Tibial artery (tissue), 4 donors: Measurements from ENCODE around the gene NSRP1.

ENCODE experiments used
- DNase-seq, 2 donors: peaks; one replicate each; pipeline ENCODE4 v3.0.0-alpha.2; 2019
- H3K27ac ChIP-seq, 2 donors: fragments of 200-600 bp; sonication (generic) in 1 of 2; 1 replicate in 1 of 2; 2 replicates in 1 of 2; pipeline ENCODE4 v1.5.1; 2018 to 2019; ENCODE audit warnings: mild to moderate bottlenecking in 1 of 2
- H3K27me3 ChIP-seq, 2 donors: fragments of 200-600 bp; sonication (generic) in 1 of 2; one replicate each; pipeline versions ENCODE4 v1.5.1 to v1.6.0; 2016 to 2019
- H3K36me3 ChIP-seq, 3 donors: fragments of 200-600 bp; sonication (generic) in 2 of 3; one replicate each; pipeline ENCODE4 v1.5.1; 2016 to 2019; ENCODE audit warnings: mild to moderate bottlenecking in 2 of 3
- H3K4me1 ChIP-seq, 4 donors: fragments of 200-600 bp; sonication (generic) in 2 of 4; 1 replicate in 3 of 4; 2 replicates in 1 of 4; pipeline ENCODE4 v1.5.1; 2016 to 2019
- H3K4me3 ChIP-seq, 2 donors: fragments of 200-600 bp; sonication (generic) in 1 of 2; 1 replicate in 1 of 2; 2 replicates in 1 of 2; pipeline ENCODE4 v1.5.1; 2018 to 2019; ENCODE audit warnings: mild to moderate bottlenecking in 2 of 2
- H3K9me3 ChIP-seq, 3 donors: fragments of 200-600 bp; sonication (generic) in 1 of 3; one replicate each; pipeline ENCODE4 v1.5.1; 2016 to 2019
- intact Hi-C: fragments of 100-400 bp; cut with DNase I; formaldehyde crosslinking; loops from one replicate; pipeline ENCODE4 v1.15.0; 2023; ENCODE audit warnings: low total_unique reads
- TF ChIP-seq, protein P1 (sequence below), 2 experiments: fragments of 200-600 bp in 1 of 2; fragments of 450-650 bp in 1 of 2; IDR thresholded peaks; one replicate each; pipeline ENCODE4 v1.5.1; 2017 to 2019; ENCODE audit warnings: antibody characterized with exemption in 2 of 2, mild to moderate bottlenecking in 1 of 2, moderate library complexity in 1 of 2

NSRP1 gene

DNA sequence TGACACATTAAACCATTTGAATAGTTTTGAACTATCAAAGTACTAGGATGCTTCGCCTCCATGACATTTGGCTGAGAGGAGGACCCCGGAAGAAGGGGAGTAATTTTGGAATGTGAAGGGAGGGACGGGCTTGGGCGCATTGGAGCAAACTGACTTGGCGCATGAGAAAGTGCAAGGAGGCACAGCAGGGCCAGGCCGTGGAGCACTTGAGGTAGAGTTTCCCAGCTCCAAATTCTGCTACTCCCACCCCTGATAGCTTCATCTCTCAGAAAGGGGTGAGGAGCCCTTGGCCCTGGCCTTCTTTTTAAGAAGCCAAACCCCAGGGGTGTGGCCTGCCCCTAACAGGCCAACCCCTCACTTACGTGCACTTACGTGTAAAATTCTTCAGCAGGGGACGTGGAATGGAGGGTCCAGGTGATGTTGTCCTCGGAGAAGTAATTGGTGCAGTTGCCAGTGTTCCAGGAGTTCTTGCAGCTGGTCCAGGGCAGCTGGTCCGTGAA is 101.2 kb downstream of the NSRP1 start:
- Histone ChIP-seq H3K9me3 (no peaks in the 10 kb centered on the region), H3K4me3 (no peak overlapping the region), H3K27me3 (no peaks in the 10 kb centered on the region), H3K36me3 (no peaks in the 10 kb centered on the region), H3K4me1 (no peaks in the 10 kb centered on the region), H3K27ac (no peak overlapping the region)
- TF ChIP-seq, protein P1, sequence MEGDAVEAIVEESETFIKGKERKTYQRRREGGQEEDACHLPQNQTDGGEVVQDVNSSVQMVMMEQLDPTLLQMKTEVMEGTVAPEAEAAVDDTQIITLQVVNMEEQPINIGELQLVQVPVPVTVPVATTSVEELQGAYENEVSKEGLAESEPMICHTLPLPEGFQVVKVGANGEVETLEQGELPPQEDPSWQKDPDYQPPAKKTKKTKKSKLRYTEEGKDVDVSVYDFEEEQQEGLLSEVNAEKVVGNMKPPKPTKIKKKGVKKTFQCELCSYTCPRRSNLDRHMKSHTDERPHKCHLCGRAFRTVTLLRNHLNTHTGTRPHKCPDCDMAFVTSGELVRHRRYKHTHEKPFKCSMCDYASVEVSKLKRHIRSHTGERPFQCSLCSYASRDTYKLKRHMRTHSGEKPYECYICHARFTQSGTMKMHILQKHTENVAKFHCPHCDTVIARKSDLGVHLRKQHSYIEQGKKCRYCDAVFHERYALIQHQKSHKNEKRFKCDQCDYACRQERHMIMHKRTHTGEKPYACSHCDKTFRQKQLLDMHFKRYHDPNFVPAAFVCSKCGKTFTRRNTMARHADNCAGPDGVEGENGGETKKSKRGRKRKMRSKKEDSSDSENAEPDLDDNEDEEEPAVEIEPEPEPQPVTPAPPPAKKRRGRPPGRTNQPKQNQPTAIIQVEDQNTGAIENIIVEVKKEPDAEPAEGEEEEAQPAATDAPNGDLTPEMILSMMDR (IDR thresholded peaks at IDR 0.05), result no peak
- peak in 1 of 2 donors; percentile 34 for DNase-seq
- intact Hi-C loops, result no loop called here

DNA sequence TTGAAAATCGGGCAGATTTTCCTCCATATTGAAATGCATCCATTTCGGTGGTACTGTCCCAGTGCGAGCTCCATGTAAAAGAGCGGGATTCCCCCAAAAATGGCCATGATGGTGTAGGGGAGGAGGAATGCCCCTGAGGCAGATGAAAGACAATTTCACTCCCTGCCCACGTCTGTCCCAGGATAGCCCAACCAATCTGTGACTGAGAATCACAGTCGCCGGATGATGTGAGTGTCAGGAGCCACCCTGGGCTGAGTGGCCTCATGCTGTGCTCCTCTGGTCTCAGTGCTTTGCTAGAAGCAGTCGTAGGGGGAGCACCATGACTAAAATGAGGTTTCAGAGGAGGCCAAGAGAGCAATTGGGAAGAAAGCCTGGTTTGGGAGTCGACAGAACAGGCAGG is 102.2 kb downstream of the NSRP1 start:
- TF ChIP-seq, protein P1 (IDR thresholded peaks at IDR 0.05), result no peak
- Histone ChIP-seq H3K27me3 (no peaks in the 10 kb centered on the region), H3K4me3 (no peak overlapping the region), H3K27ac (no peak overlapping the region), H3K9me3 (no peaks in the 10 kb centered on the region), H3K4me1 (no peaks in the 10 kb centered on the region), H3K36me3 (no peaks in the 10 kb centered on the region)
- no peak for DNase-seq
- intact Hi-C loops, result no loop called here

DNA sequence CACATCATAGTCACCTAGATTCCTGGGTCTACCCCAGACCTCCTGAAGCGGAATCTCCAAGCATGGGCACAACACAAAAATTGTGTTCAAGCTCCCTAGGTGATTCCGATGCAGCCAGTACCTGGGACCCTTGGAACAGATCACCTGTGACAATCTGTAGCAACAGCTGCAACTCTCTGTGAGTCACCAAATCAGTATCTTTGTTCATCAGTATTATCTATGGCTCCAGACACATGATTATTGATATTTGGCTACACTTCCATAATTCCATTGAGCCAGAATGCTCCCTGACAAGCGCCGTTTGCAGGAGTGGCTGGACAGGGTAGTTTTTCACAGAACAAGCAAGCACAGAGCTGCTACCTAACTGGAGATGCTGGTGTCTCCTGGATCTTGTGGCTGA is 102.7 kb downstream of the NSRP1 start:
- intact Hi-C loops, result no loop called here
- Histone ChIP-seq H3K36me3 (no peaks in the 10 kb centered on the region), H3K9me3 (no peaks in the 10 kb centered on the region), H3K27me3 (no peaks in the 10 kb centered on the region), H3K4me1 (no peaks in the 10 kb centered on the region), H3K27ac (no peak overlapping the region), H3K4me3 (no peak overlapping the region)
- TF ChIP-seq, protein P1 (IDR thresholded peaks at IDR 0.05), result no peak
- DNase-seq, result no peak

DNA sequence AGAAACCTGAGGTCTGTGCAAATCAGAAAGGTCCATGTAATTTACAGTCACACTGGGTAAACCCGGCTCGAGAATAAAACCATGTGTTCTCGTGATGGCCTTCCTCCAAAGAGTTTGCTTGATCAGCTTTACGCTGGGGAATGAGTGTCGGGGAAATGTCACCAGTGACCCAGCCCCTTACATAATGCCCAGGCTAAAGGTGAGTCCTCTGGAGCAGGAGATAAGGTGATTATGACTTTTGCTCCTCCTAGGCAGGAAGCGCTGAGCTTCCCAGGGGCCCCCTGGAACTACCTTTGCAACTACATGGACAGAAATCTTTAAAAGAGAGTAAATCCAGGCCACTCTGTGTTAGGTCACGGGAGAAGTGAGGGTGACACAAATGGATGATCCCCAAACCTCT is 103.2 kb downstream of the NSRP1 start:
- no peak overlapping the region for H3K27ac ChIP-seq
- intact Hi-C loops, result no loop called here

DNA sequence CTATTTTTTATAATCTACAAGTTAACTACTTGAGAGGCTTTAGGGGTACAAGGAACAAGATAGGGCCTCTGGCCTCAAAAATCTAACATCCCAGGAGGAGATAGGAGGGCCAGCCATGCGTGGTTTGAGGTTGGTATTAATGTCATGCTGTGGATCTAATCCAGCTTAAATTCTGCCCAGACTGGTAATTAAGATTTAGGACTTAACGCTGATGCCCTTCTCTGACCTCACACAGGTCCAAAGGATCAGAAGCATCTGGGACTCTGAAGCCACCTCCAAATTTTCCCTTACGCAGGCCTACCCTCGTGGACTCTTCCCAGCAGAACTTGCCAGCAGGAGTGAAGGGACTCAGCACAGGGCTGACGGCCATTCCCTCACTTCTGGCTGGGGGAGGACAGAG is 103.8 kb downstream of the NSRP1 start:
- TF ChIP-seq, protein P1 (IDR thresholded peaks at IDR 0.05), result no peak
- Histone ChIP-seq H3K27ac (no peak overlapping the region), H3K9me3 (no peaks in the 10 kb centered on the region), H3K36me3 (no peaks in the 10 kb centered on the region), H3K4me1 (no peaks in the 10 kb centered on the region), H3K4me3 (no peak overlapping the region), H3K27me3 (no peaks in the 10 kb centered on the region)
- no peak for DNase-seq
- intact Hi-C loops, result no loop called here

More for the DNA sequence above, 103.2 kb downstream of the NSRP1 start:
- Histone ChIP-seq H3K4me1 (no peaks in the 10 kb centered on the region), H3K36me3 (no peaks in the 10 kb centered on the region), H3K27me3 (no peaks in the 10 kb centered on the region), H3K4me3 (no peak overlapping the region), H3K9me3 (no peaks in the 10 kb centered on the region)
- DNase-seq, result no peak
- TF ChIP-seq, protein P1 (IDR thresholded peaks at IDR 0.05), result no peak

DNA sequence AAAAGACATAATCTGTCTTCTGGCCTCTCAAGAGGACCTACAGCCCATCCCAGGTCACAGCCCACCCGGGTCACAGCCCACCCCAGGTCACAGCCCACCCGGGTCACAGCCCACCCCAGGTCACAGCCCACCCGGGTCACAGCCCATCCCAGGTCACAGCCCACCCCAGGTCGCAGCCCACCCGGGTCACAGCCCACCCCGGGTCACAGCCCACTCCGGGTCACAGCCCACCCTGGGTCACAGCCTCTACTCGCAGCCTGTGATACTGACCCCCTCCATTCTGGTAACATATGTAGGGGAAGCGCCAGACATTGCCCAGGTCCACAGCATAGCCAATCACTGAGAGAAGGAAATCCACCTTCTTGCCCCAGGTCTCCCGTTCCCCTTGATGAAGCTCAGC is 104.7 kb downstream of the NSRP1 start:
- intact Hi-C loops, result no loop called here
- no peak overlapping the region for H3K4me3 ChIP-seq
- H3K4me1 ChIP-seq, result no peaks in the 10 kb centered on the region
- TF ChIP-seq, protein P1 (IDR thresholded peaks at IDR 0.05), result no peak
- DNase-seq, result no peak
- H3K36me3 ChIP-seq, result no peaks in the 10 kb centered on the region
- H3K27me3 ChIP-seq, result no peaks in the 10 kb centered on the region
- H3K27ac ChIP-seq, result no peak overlapping the region
- H3K9me3 ChIP-seq, result no peaks in the 10 kb centered on the region
